HepG2 (cell line): Measurements from ENCODE around the gene SCG2. TPM values are rescaled to one million over a fixed set of nuclear protein-coding genes. Genes with fewer than 3 reads are reported as not detected.

Experiments
- ATAC-seq: fragments of 200-7000 bp; cut with Tn5 transposase; 3 replicates; pipeline ENCODE4 v1.9.1; 2020; ENCODE audit warnings: mild to moderate bottlenecking, moderate library complexity
- BruUV-seq: library from RNA; stranded (reverse); fragments of 400-500 nt; replicated peaks from 2 replicates; lab custom pipeline; 2021; lab: Mats Ljungman, UMichigan
- CTCF ChIA-PET: fragments of 300-600 bp; formaldehyde crosslinking; extraction: SDS; loops from one replicate; lab custom pipeline; 2021; ENCODE audit warnings: low total read pairs, inconsistent platforms, low intra/inter-chr PET ratio; lab: Yijun Ruan, JAX
- POLR2A ChIA-PET: fragments of 350-600 bp; sonication (Branson Sonifier 250); formaldehyde crosslinking; loops from one replicate; lab custom pipeline; 2020; ENCODE audit warnings: antibody characterized with exemption, inconsistent platforms; lab: Yijun Ruan, JAX
- DNase-seq: peaks from one replicate; pipeline ENCODE4 v3.0.0-alpha.2; 2015; ENCODE audit warnings: low spot score
- FAIRE-seq: peaks from 3 replicates; lab custom pipeline; 2011; peaks lifted over from hg19 to GRCh38; lab: Jason Lieb, UNC
- H2AFZ ChIP-seq: one replicate; pipeline ENCODE4 v1.6.1; 2011; ENCODE audit warnings: low read length, inconsistent platforms
- H3K27ac ChIP-seq: fragments of 300-600 bp; 3 replicates; pipeline ENCODE4 v1.8.0; 2011; ENCODE audit warnings: mixed run types, mild to moderate bottlenecking, mixed read lengths, low read length, inconsistent platforms; ENCODE audit not compliant: insufficient read depth; ENCODE audit errors: extremely low read length
- H3K27me3 ChIP-seq, 2 experiments: fragments of 200-600 bp in 1 of 2; 2 replicates in 1 of 2; 3 replicates in 1 of 2; pipeline versions ENCODE4 v1.6.0 to v1.8.0; 2011; ENCODE audit warnings: low read length in 2 of 2, mild to moderate bottlenecking in 2 of 2, moderate library complexity in 2 of 2, inconsistent platforms in 1 of 2; ENCODE audit not compliant: insufficient read depth in 2 of 2, control insufficient read depth in 1 of 2
- H3K36me3 ChIP-seq, 2 experiments: fragments of 200-600 bp in 1 of 2; replicated peaks in 1 of 2; 2 replicates in 1 of 2; 3 replicates in 1 of 2; pipeline versions ENCODE4 v1.5.1 to v1.8.0; 2011; ENCODE audit warnings: low read length in 2 of 2, inconsistent platforms in 1 of 2; ENCODE audit not compliant: insufficient read depth in 2 of 2, control insufficient read depth in 1 of 2
- H3K4me1 ChIP-seq: 2 replicates; pipeline ENCODE4 v1.5.1; 2012; ENCODE audit warnings: low read length, inconsistent platforms; ENCODE audit not compliant: insufficient read depth
- H3K4me2 ChIP-seq: 2 replicates; pipeline ENCODE4 v1.6.0; 2011; ENCODE audit warnings: low read depth, low read length, inconsistent platforms
- H3K4me3 ChIP-seq, 3 experiments: fragments of 200-600 bp in 1 of 3; sonication (generic), shearing (Covaris generic) in 1 of 3; replicated peaks in 1 of 3; 2 replicates each; pipeline ENCODE4 v1.5.1; 2011 to 2016; ENCODE audit warnings: low read length in 3 of 3, inconsistent platforms in 2 of 3, low read depth in 2 of 3, mild to moderate bottlenecking in 2 of 3, control low read depth in 1 of 3, mixed read lengths in 1 of 3; ENCODE audit not compliant: insufficient read depth in 1 of 3
- H3K79me2 ChIP-seq: one replicate; pipeline ENCODE4 v1.6.1; 2011; ENCODE audit warnings: low read length, inconsistent platforms; ENCODE audit not compliant: insufficient read depth
- H3K9ac ChIP-seq: 2 replicates; pipeline ENCODE4 v1.6.0; 2011; ENCODE audit warnings: mild to moderate bottlenecking, low read depth, low read length, inconsistent platforms; ENCODE audit not compliant: insufficient read depth
- H3K9me3 ChIP-seq: 2 replicates; pipeline ENCODE4 v1.5.1; 2012; ENCODE audit warnings: mild to moderate bottlenecking, low read length
- H4K20me1 ChIP-seq: 2 replicates; pipeline ENCODE4 v1.6.0; 2011; ENCODE audit warnings: inconsistent platforms, mild to moderate bottlenecking, low read length, moderate library complexity; ENCODE audit not compliant: insufficient read depth
- ATF1 ChIP-seq: IDR thresholded peaks from 2 replicates; pipeline ENCODE4 v1.6.1; 2016; ENCODE audit warnings: mild to moderate bottlenecking, control low read depth
- CHD2 ChIP-seq: IDR thresholded peaks from 2 replicates; pipeline ENCODE4 v1.6.1; 2011; ENCODE audit warnings: low read depth, low read length, improper control_type of control experiment
- REL ChIP-seq: sonication (generic); formaldehyde crosslinking; conservative IDR thresholded peaks from 2 replicates; pipeline ENCODE4 v1.8.0; 2022; ENCODE audit warnings: mild to moderate bottlenecking, missing genetic modification reagents, moderate library complexity
- RELA ChIP-seq: sonication (generic); formaldehyde crosslinking; IDR thresholded peaks from 2 replicates; pipeline ENCODE4 v1.4.0; 2020; ENCODE audit warnings: missing genetic modification reagents
- SALL1 ChIP-seq: sonication (generic); formaldehyde crosslinking; IDR thresholded peaks from 2 replicates; pipeline ENCODE4 v1.8.0; 2022; ENCODE audit warnings: mild to moderate bottlenecking, missing genetic modification reagents
- SKIL ChIP-seq: sonication (generic); formaldehyde crosslinking; IDR thresholded peaks from 2 replicates; pipeline ENCODE4 v1.8.0; 2022; ENCODE audit warnings: missing genetic modification reagents, mild to moderate bottlenecking, moderate library complexity, borderline replicate concordance
- ZBTB43 ChIP-seq: sonication (generic); formaldehyde crosslinking; conservative IDR thresholded peaks from 2 replicates; pipeline ENCODE4 v1.4.0; 2020; ENCODE audit warnings: missing genetic modification reagents
- ZC3H13 ChIP-seq: sonication (generic); formaldehyde crosslinking; IDR thresholded peaks from 2 replicates; pipeline ENCODE4 v1.8.1; 2023; ENCODE audit warnings: mild to moderate bottlenecking, missing genetic modification reagents, moderate library complexity
- ZNF138 ChIP-seq: sonication (generic); formaldehyde crosslinking; IDR thresholded peaks from 2 replicates; pipeline ENCODE4 v1.5.0; 2020; ENCODE audit warnings: mild to moderate bottlenecking, low read depth, missing genetic modification reagents
- ZNF530 ChIP-seq: sonication (generic); formaldehyde crosslinking; IDR thresholded peaks from 2 replicates; pipeline ENCODE4 v1.5.0; 2020; ENCODE audit warnings: low read depth, mild to moderate bottlenecking, missing genetic modification reagents
- ZNF746 ChIP-seq: sonication (generic); formaldehyde crosslinking; IDR thresholded peaks from 2 replicates; pipeline ENCODE4 v1.8.0; 2022; ENCODE audit warnings: mild to moderate bottlenecking, missing genetic modification reagents
- ZNF816 ChIP-seq: sonication (generic); formaldehyde crosslinking; IDR thresholded peaks from 2 replicates; pipeline ENCODE4 v1.8.0; 2022; ENCODE audit warnings: missing genetic modification reagents, mild to moderate bottlenecking, borderline replicate concordance
- WGBS: methylation state at CpG from one replicate; pipeline ENCODE4 v1.1.6; 2017; ENCODE audit warnings: low lambda C conversion rate; 5-methylcytosine and 5-hydroxymethylcytosine counted together
- in situ Hi-C: cut with HindIII; loops from 2 replicates; pipeline ENCODE4 v1.10.0; 2017; ENCODE audit warnings: low pct_unique_long_range_greater_than_20kb; ENCODE audit not compliant: extremely low pct_ligation_motif_present
- intact Hi-C: fragments of 100-400 bp; cut with micrococcal nuclease; formaldehyde crosslinking; loops from one replicate; pipeline ENCODE4 v1.10.0; 2022; ENCODE audit not compliant: unreplicated experiment
- polyA plus RNA-seq, 8 experiments: library from polyadenylated mRNA; depleted of rRNA in 3 of 8; stranded (reverse) in 7 of 8; unstranded in 1 of 8; fragments of >200 nt; fragmentation: Illumina TruSeq in 4 of 8; extraction: Trizol in 4 of 8; gene quantifications; 2 replicates each; pipeline versions ENCODE4 v1.2.1 to v1.2.3, GENCODE V29; 2011 to 2016; ENCODE audit warnings: low read depth in 4 of 8, missing spikeins in 1 of 8, mixed read lengths in 1 of 8; ENCODE audit not compliant: insufficient read depth in 1 of 8
- total RNA-seq, 5 experiments: library from RNA; depleted of rRNA; stranded (reverse); fragments of >200 nt; fragmentation: Illumina TruSeq; extraction: Trizol; gene quantifications; 2 replicates each; pipeline ENCODE4 v1.2.3, GENCODE V29; 2016; ENCODE audit warnings: low read depth in 1 of 5
- TF ChIP-seq, protein P1 (sequence below): sonication (generic); formaldehyde crosslinking; IDR thresholded peaks from 2 replicates; pipeline ENCODE4 v1.4.0; 2020; ENCODE audit warnings: mild to moderate bottlenecking, missing genetic modification reagents, borderline replicate concordance
- TF ChIP-seq, protein P2 (sequence below): sonication (generic); formaldehyde crosslinking; IDR thresholded peaks from 2 replicates; pipeline ENCODE4 v1.4.0; 2020; ENCODE audit warnings: missing genetic modification reagents, borderline replicate concordance

The SCG2 gene
- total and polyA plus RNA-seq, 2 of the 13 experiments (the other 11 are each of a cell fraction or from before 2014, with no cell fraction given), result not detected

GRCh38 chr2:223634238-223634637 is 32.1 kb upstream of the SCG2 start (continued):
- TF ChIP-seq SKIL (CRISPR knock-in tag) (no peak), REL (no peak), ZNF138 (no peak), RELA (no peak), ATF1 (CRISPR knock-in tag) (no peak), ZBTB43 (CRISPR knock-in tag) (no peak)

- CTCF ChIA-PET, result no interaction called here
- in situ Hi-C loops (no loop called here), intact Hi-C loops (no loop called here)
- H3K4me3 ChIP-seq, result no peak overlapping the region
- ATAC-seq (no peak; the same call in 2 of the 3 replicates), FAIRE-seq (no peak), DNase-seq (no peak)
- WGBS, result 52% methylated on average over 6 of the region's 6 CpGs
- no peaks in the 10 kb centered on the region for H4K20me1 ChIP-seq
- H3K27ac ChIP-seq, result no peak overlapping the region
- H2AFZ ChIP-seq, result no peak overlapping the region
- H3K4me2 ChIP-seq, result no peak overlapping the region
- no peaks in the 10 kb centered on the region for H3K36me3 ChIP-seq
- POLR2A ChIA-PET, result no interaction called here
- no peaks in the 10 kb centered on the region for H3K9me3 ChIP-seq
- TF ChIP-seq, protein P1, sequence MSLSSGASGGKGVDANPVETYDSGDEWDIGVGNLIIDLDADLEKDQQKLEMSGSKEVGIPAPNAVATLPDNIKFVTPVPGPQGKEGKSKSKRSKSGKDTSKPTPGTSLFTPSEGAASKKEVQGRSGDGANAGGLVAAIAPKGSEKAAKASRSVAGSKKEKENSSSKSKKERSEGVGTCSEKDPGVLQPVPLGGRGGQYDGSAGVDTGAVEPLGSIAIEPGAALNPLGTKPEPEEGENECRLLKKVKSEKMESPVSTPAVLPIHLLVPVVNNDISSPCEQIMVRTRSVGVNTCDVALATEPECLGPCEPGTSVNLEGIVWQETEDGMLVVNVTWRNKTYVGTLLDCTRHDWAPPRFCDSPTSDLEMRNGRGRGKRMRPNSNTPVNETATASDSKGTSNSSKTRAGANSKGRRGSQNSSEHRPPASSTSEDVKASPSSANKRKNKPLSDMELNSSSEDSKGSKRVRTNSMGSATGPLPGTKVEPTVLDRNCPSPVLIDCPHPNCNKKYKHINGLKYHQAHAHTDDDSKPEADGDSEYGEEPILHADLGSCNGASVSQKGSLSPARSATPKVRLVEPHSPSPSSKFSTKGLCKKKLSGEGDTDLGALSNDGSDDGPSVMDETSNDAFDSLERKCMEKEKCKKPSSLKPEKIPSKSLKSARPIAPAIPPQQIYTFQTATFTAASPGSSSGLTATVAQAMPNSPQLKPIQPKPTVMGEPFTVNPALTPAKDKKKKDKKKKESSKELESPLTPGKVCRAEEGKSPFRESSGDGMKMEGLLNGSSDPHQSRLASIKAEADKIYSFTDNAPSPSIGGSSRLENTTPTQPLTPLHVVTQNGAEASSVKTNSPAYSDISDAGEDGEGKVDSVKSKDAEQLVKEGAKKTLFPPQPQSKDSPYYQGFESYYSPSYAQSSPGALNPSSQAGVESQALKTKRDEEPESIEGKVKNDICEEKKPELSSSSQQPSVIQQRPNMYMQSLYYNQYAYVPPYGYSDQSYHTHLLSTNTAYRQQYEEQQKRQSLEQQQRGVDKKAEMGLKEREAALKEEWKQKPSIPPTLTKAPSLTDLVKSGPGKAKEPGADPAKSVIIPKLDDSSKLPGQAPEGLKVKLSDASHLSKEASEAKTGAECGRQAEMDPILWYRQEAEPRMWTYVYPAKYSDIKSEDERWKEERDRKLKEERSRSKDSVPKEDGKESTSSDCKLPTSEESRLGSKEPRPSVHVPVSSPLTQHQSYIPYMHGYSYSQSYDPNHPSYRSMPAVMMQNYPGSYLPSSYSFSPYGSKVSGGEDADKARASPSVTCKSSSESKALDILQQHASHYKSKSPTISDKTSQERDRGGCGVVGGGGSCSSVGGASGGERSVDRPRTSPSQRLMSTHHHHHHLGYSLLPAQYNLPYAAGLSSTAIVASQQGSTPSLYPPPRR (CRISPR knock-in tag), result no peak
- TF ChIP-seq ZNF816 (CRISPR knock-in tag) (no peak), CHD2 (no peak), ZC3H13 (CRISPR knock-in tag) (no peak), ZNF530 (CRISPR knock-in tag) (no peak), ZNF746 (CRISPR knock-in tag) (no peak), SALL1 (no peak)
- TF ChIP-seq, protein P2, sequence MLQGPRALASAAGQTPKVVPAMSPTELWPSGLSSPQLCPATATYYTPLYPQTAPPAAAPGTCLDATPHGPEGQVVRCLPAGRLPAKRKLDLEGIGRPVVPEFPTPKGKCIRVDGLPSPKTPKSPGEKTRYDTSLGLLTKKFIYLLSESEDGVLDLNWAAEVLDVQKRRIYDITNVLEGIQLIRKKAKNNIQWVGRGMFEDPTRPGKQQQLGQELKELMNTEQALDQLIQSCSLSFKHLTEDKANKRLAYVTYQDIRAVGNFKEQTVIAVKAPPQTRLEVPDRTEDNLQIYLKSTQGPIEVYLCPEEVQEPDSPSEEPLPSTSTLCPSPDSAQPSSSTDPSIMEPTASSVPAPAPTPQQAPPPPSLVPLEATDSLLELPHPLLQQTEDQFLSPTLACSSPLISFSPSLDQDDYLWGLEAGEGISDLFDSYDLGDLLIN, result no peak
- H3K79me2 ChIP-seq, result no peaks in the 10 kb centered on the region
- peaks cover 6% of the 10 kb centered on the region; the same call in 1 of the 2 replicates for H3K4me1 ChIP-seq
- H3K9ac ChIP-seq, result no peak overlapping the region
- no peaks in the 10 kb centered on the region for H3K27me3 ChIP-seq
- no TSS peak for BruUV-seq
These were observed 31.5 kb upstream of the SCG2 start for GRCh38 chr2:223633656-223634055.
